ENCODE results near the gene TMEM256.

Gene TMEM256

DNA sequence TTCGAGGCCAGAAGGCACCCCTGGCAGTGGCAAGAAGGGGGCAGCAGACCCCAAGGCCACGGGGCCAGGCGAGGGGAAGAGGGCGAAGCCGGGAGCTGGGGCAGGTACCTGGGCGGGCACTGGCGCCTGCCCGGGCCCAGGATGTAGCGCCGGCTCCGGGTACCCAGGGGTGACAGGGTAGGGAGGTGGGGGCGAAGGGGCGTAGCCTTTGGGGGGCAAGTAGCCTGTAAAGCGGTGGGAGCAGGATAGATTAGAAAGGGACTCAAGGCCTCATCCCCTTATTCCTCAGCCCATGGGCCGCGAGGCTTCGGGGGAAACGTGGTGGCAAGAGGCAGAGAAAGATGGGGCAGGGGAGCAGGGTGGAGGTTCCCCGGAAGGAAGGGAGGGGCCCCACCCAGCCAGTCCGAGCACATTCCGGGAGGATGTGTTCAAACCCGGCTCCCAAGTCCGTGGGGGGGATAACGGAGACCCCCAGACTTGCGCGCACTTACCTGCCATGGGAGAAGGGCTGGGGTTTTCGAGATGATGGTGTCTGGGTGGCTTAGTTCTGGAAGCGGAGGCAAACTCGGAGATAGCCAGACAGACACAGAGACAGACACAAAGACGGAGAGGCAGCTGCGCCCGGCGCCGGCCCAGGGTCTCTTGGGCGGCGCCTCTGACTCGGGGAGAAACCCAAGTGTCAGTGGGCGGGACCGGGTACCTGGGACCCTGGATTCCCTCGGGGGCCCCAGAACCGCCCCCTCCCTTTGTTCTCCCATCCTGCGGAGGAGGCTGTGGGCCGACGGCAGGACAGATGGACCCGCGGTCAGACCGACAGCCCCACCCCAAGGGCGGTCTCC is 10.1 kb downstream of the TMEM256 start:
- TF ChIP-seq CTCF (IDR thresholded peaks at IDR 0.05; ENCODE audit: extremely low read depth, insufficient read depth, missing control alignments) = no peak
- peak; percentile 90 for DNase-seq (ENCODE audit: low spot score)
- in situ Hi-C loops (cut with MboI; ENCODE audit: low pct_unique_long_range_greater_than_20kb, low sequenced_read_pairs, unreplicated experiment) = no loop called here

DNA sequence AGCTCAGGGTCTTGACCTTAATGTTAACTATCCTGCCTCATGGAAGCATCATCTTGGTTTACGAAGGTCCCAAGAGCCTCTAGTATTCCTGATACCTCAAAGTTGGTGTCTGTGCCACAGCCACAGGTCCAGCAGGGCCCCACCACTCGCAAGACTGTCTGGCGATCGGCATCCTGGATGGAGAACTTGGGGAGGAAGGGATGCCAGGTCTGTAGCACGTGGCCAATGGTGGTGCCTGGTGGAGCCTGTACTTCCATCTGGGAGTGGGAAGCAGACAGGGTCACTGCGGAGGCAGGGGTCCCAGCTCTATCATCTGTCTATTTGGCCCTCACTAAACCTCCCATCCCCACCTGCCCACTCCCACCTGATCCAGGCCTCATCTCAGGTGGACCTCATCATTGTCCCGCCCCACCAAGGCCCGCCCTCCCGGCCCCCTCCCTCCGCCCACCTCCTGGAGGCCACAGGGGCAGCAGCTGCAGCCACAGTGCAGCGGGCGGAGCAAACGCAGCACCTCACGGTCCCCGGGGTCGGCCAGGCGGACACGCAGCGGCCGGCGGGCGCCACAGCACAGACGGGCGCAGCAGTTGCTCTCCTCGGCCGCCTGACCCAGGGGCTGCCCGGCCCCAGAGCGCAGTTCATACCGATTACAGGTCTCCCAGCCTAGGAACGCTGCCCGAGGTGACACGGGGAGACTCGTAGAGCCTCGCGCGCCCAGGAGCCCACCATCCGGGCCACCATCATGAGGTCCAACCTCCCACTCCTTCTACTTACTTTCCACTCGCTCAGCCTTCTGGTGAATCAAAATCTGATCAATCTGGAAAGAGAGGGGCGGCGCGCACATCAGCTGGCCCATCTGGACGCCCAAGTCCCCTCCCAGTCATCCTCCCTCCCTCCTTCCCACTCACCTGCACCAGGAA is 10.9 kb downstream of the TMEM256 start:
- no peak for DNase-seq (ENCODE audit: low spot score)
- in situ Hi-C loops (cut with MboI; ENCODE audit: low pct_unique_long_range_greater_than_20kb, low sequenced_read_pairs, unreplicated experiment) = no loop called here
- no peak for TF ChIP-seq CTCF (IDR thresholded peaks at IDR 0.05; ENCODE audit: extremely low read depth, insufficient read depth, missing control alignments)

DNA sequence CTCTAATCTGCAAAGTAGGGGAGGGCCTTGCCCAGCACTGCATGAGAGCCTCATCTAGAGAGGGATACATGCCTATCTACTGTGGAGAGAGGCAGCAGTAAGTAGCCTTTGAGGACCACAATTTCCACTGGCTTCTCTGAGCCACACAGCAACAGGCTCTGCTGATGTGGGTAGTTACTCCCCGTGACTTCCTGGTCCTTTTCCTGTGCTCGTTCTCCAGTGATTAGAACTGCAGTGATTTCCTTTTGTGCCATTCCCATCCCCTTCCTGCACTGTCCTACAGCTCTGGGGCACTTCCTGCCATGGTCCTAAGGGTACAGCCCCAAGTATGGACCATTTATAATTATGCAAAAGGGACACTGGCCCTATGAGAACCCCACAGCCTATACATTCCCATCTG is 12.6 kb downstream of the TMEM256 start:
- no peak for DNase-seq (ENCODE audit: low spot score)
- TF ChIP-seq CTCF (IDR thresholded peaks at IDR 0.05; ENCODE audit: extremely low read depth, insufficient read depth, missing control alignments) = no peak
- in situ Hi-C loops (cut with MboI; ENCODE audit: low pct_unique_long_range_greater_than_20kb, low sequenced_read_pairs, unreplicated experiment) = no loop called here

- in situ Hi-C loops (cut with MboI; ENCODE audit: low pct_unique_long_range_greater_than_20kb, low sequenced_read_pairs, unreplicated experiment) = no loop called here
- TF ChIP-seq CTCF (IDR thresholded peaks at IDR 0.05; ENCODE audit: extremely low read depth, insufficient read depth, missing control alignments) = no peak
Observed at GRCh38 chr17:7389924-7390910, 13.7 kb downstream of the TMEM256 start.

GRCh38 chr17:7388856-7389255 is 15.0 kb downstream of the TMEM256 start:
- in situ Hi-C loops (cut with MboI; ENCODE audit: low pct_unique_long_range_greater_than_20kb, low sequenced_read_pairs, unreplicated experiment) = no loop called here
- TF ChIP-seq CTCF (IDR thresholded peaks at IDR 0.05; ENCODE audit: extremely low read depth, insufficient read depth, missing control alignments) = no peak
- no peak for DNase-seq (ENCODE audit: low spot score)

More at GRCh38 chr17:7389924-7390910, 13.7 kb downstream of the TMEM256 start:
- no peak for DNase-seq (ENCODE audit: low spot score)
